Mesothelial cell of epicardium (in vitro differentiated cells): ENCODE data around the gene PSPH. TPM values are rescaled to one million over a fixed set of nuclear protein-coding genes. Genes with fewer than 3 reads are reported as not detected.
"Not testable (repeated sequence)": the region's sequence is repeated elsewhere in the genome, so short reads cannot be mapped to it uniquely, and the experiment has no call there.

Source experiments
- DNase-seq, 2 experiments: peaks; one replicate each; pipeline ENCODE4 v3.0.0; 2021; ENCODE audit warnings: low spot score in 2 of 2; ENCODE audit not compliant: unreplicated experiment in 2 of 2
- H3K27ac Mint-ChIP-seq: 2 replicates; pipeline ENCODE4 v1.8.0; 2021; ENCODE audit warnings: mixed read lengths
- H3K27me3 Mint-ChIP-seq: 2 replicates; pipeline ENCODE4 v1.8.0; 2021; ENCODE audit warnings: low read depth, mixed read lengths
- H3K36me3 Mint-ChIP-seq: 2 replicates; pipeline ENCODE4 v1.8.0; 2021; ENCODE audit warnings: mixed read lengths
- H3K4me1 Mint-ChIP-seq: 2 replicates; pipeline ENCODE4 v1.8.0; 2021; ENCODE audit warnings: mixed read lengths
- H3K4me3 Mint-ChIP-seq: 2 replicates; pipeline ENCODE4 v1.8.0; 2021; ENCODE audit warnings: mild to moderate bottlenecking, moderate library complexity, mixed read lengths
- H3K9me3 Mint-ChIP-seq: 2 replicates; pipeline ENCODE4 v1.8.0; 2021; ENCODE audit warnings: mixed read lengths
- CTCF ChIP-seq: fragments of 200-600 bp; sonication (generic); IDR thresholded peaks from one replicate; pipeline ENCODE4 v1.5.0; 2021; ENCODE audit warnings: antibody characterized with exemption; ENCODE audit not compliant: unreplicated experiment
- total RNA-seq: library from RNA; stranded (reverse); gene quantifications from 3 replicates; pipeline ENCODE4 v1.2.1, GENCODE V29; 2021

Gene PSPH
- total RNA-seq, 1 donor from 2014 or later = 19.5 TPM

- no peak overlapping the region for H3K4me3 Mint-ChIP-seq
- H3K27me3 Mint-ChIP-seq = no peaks in the 10 kb centered on the region
- H3K9me3 Mint-ChIP-seq = no peaks in the 10 kb centered on the region
- no peak overlapping the region for H3K27ac Mint-ChIP-seq
- peaks cover 6% of the 10 kb centered on the region for H3K4me1 Mint-ChIP-seq
- DNase-seq = no peak
- TF ChIP-seq CTCF = no peak
- H3K36me3 Mint-ChIP-seq = peaks cover 15% of the 10 kb centered on the region
These were observed 20.9 kb downstream of the PSPH start for GRCh38 chr7:56030340-56030739.

- no peak overlapping the region for H3K27ac Mint-ChIP-seq
- peaks cover 20% of the 10 kb centered on the region for H3K36me3 Mint-ChIP-seq
These were observed 22.2 kb downstream of the PSPH start for GRCh38 chr7:56028942-56029630.

GRCh38 chr7:56026538-56026937 is 24.7 kb downstream of the PSPH start:
- Mint-ChIP-seq H3K27me3 (no peaks in the 10 kb centered on the region), H3K4me1 (peaks cover 2% of the 10 kb centered on the region), H3K36me3 (peaks cover 17% of the 10 kb centered on the region), H3K27ac (peak overlapping the region; percentile 56), H3K9me3 (no peaks in the 10 kb centered on the region), H3K4me3 (no peak overlapping the region)
- no peak for DNase-seq
- no peak for TF ChIP-seq CTCF

More at GRCh38 chr7:56028942-56029630, 22.2 kb downstream of the PSPH start:
- no peak for DNase-seq
- H3K4me3 Mint-ChIP-seq = no peak overlapping the region
- TF ChIP-seq CTCF = no peak
- H3K9me3 Mint-ChIP-seq = no peaks in the 10 kb centered on the region
- H3K4me1 Mint-ChIP-seq = peaks cover 6% of the 10 kb centered on the region
- H3K27me3 Mint-ChIP-seq = no peaks in the 10 kb centered on the region

GRCh38 chr7:56023500-56023899 is 27.7 kb downstream of the PSPH start:
- TF ChIP-seq CTCF = no peak
- no peak overlapping the region for H3K27ac Mint-ChIP-seq
- DNase-seq = no peak
- H3K4me1 Mint-ChIP-seq = peaks cover 2% of the 10 kb centered on the region
- no peaks in the 10 kb centered on the region for H3K9me3 Mint-ChIP-seq
- no peak overlapping the region for H3K4me3 Mint-ChIP-seq
- no peaks in the 10 kb centered on the region for H3K27me3 Mint-ChIP-seq
- peaks cover 7% of the 10 kb centered on the region for H3K36me3 Mint-ChIP-seq

- H3K27me3 Mint-ChIP-seq = no peaks in the 10 kb centered on the region
- no peak for DNase-seq
- no peak overlapping the region for H3K27ac Mint-ChIP-seq
- no peak for TF ChIP-seq CTCF
- H3K9me3 Mint-ChIP-seq = no peaks in the 10 kb centered on the region
- no peak overlapping the region for H3K4me3 Mint-ChIP-seq
- peaks cover 2% of the 10 kb centered on the region for H3K36me3 Mint-ChIP-seq
- no peaks in the 10 kb centered on the region for H3K4me1 Mint-ChIP-seq
These were observed 31.7 kb downstream of the PSPH start for GRCh38 chr7:56019501-56019900.

- H3K9me3 Mint-ChIP-seq, H3K4me3 Mint-ChIP-seq, H3K27me3 Mint-ChIP-seq, H3K27ac Mint-ChIP-seq, DNase-seq, H3K4me1 Mint-ChIP-seq: not testable (repeated sequence)
- H3K36me3 Mint-ChIP-seq = peaks cover 11% of the 10 kb centered on the region
These were observed 34.2 kb downstream of the PSPH start for GRCh38 chr7:56017015-56017414.
